Activated naive CD4-positive, alpha-beta T cell treated with anti-CD3 and anti-CD28 coated beads, Interleukin-2, amount 50 U/mL, for 24 hours (primary cell): ENCODE measurements around the gene PAX5.

Experiments used
- H3K27ac Mint-ChIP-seq: one replicate; pipeline ENCODE4 v1.8.0; 2021; ENCODE audit warnings: mild to moderate bottlenecking, mixed read lengths
- H3K27me3 Mint-ChIP-seq: one replicate; pipeline ENCODE4 v1.8.0; 2021; ENCODE audit warnings: mixed read lengths
- H3K36me3 Mint-ChIP-seq: one replicate; pipeline ENCODE4 v1.8.0; 2021; ENCODE audit warnings: mixed read lengths
- H3K4me1 Mint-ChIP-seq: one replicate; pipeline ENCODE4 v1.8.0; 2021; ENCODE audit warnings: mixed read lengths
- H3K4me3 Mint-ChIP-seq: one replicate; pipeline ENCODE4 v1.8.0; 2021; ENCODE audit warnings: mild to moderate bottlenecking, mixed read lengths
- H3K9me3 Mint-ChIP-seq: one replicate; pipeline ENCODE4 v1.8.0; 2021; ENCODE audit warnings: mixed read lengths

Gene PAX5

DNA sequence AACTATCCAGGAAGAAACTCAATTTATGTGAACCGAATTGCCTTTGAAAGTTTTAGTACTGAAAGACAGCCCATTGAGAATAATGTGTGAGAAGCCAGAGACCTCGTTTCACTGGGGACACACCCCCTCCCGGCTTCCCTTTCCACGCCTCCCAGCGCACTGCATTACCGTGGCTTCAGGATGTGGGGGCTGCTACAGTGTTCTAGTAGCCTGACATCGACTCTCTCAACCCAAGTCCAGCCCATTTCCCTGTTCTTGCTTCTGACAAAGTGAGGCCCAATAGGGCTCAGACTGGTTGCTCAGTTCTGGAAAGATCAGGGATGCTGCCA is 3.5 kb downstream of the PAX5 start:
- H3K4me3 Mint-ChIP-seq: peak overlapping the region; percentile 55
- no peak overlapping the region for H3K27ac Mint-ChIP-seq
- H3K27me3 Mint-ChIP-seq: peaks cover 55% of the 10 kb centered on the region
- no peaks in the 10 kb centered on the region for H3K36me3 Mint-ChIP-seq
- H3K4me1 Mint-ChIP-seq: peaks cover 53% of the 10 kb centered on the region
- H3K9me3 Mint-ChIP-seq: no peaks in the 10 kb centered on the region

DNA sequence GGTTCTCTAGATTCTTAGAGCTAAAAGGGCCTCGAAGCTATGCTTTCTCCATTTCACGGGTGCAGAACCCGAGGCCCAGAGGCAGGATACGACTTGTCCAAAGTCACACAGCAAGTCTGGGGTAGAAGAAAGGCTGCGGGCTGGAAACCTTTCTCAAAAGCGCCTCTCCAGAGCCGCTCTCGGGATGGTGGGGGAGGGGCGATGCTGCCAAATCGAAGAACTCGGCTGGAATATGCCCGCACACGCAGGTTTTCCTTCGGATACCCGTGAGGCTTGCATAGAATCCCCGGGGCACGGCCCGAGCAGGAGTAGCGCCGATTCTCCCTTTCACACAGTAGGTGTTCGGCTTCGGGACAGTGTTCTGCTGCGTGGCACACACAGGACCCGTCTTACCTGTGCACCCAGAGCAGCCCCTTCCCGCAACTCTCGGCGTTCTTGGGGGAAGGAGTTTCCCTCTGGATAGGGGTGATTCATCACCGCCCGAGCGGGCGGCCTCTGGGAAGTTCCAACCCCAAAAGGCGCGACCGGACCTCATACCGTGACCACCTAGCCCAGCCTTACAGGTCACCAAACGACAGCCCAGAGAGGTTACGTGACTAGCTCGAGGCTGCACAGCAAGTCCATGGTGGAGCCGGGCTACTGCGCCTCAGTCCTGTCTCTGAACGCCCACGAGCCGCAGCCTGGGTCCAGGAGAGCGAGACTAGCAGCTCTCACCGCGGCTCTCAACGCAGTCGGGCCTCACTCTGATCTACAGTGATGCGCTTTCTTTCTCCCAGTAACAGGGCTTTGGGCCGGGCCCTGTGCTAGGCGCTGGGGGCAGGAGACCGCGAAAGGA is 4.1 kb downstream of the PAX5 start:
- peaks cover 55% of the 10 kb centered on the region for H3K27me3 Mint-ChIP-seq
- no peak overlapping the region for H3K27ac Mint-ChIP-seq
- peak overlapping the region; percentile 55 for H3K4me3 Mint-ChIP-seq
- H3K36me3 Mint-ChIP-seq: no peaks in the 10 kb centered on the region
- peaks cover 52% of the 10 kb centered on the region for H3K4me1 Mint-ChIP-seq
- no peaks in the 10 kb centered on the region for H3K9me3 Mint-ChIP-seq

DNA sequence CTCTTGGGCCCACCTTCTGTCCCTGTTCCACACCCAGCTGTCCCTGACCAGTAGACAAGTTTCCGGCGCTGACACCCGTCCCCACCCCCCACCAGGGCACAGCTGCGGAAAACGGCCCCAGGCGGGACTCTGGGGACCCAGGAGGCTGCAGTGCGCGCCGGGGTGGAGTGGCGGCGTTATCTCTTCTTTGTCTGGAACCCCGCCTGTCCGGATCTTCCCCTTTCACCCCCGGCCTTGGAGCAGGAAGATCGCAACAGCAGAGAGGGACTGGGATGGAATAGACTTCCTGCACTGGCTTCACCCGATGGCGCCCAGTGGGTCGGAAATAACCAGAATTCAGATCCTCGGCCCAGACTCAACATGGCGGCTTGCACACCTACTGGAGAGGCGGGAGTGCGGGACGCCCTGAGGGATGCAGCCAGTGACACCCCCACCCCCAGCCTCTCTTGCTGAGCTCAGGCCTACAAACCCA is 4.7 kb downstream of the PAX5 start:
- H3K4me1 Mint-ChIP-seq: peaks cover 51% of the 10 kb centered on the region

DNA sequence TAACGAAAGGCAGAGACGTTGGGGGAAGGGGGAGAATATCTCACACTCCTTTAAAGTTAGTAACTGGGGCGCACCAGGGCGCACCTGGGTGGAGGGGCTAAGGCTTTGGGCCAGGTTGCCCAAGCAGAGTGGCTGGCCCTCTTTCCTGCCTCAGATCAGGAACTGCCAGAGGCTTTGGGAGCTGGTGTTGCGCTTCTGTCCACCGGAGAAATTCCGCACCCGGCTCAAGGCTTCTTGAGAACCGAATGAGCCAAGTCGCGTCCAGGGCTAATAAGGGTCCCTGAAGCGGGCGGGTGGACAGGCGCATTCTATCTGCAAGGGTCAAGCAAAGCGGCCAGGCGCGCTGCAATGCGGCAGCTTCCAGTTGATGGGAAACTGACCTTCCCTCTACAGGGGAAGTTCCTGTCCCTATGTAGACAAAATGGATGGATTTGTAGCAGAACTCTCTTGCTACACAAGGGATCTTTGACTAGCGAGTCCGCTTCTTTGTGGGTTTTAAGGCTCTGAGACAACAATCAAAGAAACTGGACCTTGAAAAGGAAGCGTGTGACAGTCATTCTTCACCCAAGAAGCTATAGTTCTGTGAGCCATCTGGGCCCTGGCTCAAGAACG is 5.5 kb downstream of the PAX5 start:
- Mint-ChIP-seq H3K27ac (no peak overlapping the region), H3K4me3 (no peak overlapping the region)

More for the DNA sequence above, 4.7 kb downstream of the PAX5 start:
- no peak overlapping the region for H3K4me3 Mint-ChIP-seq
- no peak overlapping the region for H3K27ac Mint-ChIP-seq
- H3K36me3 Mint-ChIP-seq: no peaks in the 10 kb centered on the region
- peaks cover 56% of the 10 kb centered on the region for H3K27me3 Mint-ChIP-seq
- H3K9me3 Mint-ChIP-seq: no peaks in the 10 kb centered on the region

DNA sequence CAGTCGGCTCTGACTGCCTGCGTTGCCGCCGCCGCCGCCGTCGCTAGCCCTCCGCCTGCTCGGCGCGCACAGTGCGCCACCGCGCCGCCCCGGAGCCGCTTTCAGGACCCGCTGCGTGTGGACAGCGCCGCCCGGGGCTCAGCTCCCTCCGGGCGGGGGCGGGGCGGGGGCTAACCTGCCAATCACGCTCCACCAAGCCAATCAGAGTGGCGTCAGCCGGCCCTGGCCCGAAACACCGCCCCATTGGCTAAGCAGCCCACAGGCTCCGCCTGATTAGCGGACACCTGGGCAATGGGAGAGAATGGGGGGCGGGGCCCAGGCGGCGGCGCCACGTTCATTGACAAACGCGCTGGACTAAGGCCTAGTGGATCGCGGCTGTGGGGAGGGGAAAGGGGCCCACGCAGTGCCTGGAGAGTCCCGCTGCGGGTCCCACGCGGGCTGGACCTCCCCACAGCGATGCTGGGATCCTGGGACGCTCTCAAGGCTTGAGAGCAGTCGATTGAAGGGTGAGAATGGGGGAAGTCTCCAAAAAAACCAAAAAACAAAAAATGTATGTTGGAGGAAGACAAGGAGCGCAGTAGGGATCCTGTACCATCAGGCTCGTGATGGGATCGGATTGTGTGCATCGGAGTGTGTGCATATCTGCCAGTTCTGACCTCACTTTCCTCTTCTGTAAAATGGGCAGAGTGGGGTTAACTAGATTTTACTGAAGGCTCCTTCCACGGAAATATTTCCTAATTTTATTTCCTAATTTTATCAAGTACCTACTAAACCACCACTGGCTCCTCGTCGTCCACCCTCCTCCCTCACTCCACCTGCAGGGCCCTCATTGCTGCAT is 6.3 kb downstream of the PAX5 start:
- Mint-ChIP-seq H3K27me3 (peaks cover 61% of the 10 kb centered on the region), H3K4me1 (peaks cover 44% of the 10 kb centered on the region), H3K36me3 (peaks cover 2% of the 10 kb centered on the region)

More for the DNA sequence above, 5.5 kb downstream of the PAX5 start:
- Mint-ChIP-seq H3K9me3 (no peaks in the 10 kb centered on the region), H3K4me1 (peaks cover 47% of the 10 kb centered on the region), H3K36me3 (no peaks in the 10 kb centered on the region), H3K27me3 (peaks cover 59% of the 10 kb centered on the region)

DNA sequence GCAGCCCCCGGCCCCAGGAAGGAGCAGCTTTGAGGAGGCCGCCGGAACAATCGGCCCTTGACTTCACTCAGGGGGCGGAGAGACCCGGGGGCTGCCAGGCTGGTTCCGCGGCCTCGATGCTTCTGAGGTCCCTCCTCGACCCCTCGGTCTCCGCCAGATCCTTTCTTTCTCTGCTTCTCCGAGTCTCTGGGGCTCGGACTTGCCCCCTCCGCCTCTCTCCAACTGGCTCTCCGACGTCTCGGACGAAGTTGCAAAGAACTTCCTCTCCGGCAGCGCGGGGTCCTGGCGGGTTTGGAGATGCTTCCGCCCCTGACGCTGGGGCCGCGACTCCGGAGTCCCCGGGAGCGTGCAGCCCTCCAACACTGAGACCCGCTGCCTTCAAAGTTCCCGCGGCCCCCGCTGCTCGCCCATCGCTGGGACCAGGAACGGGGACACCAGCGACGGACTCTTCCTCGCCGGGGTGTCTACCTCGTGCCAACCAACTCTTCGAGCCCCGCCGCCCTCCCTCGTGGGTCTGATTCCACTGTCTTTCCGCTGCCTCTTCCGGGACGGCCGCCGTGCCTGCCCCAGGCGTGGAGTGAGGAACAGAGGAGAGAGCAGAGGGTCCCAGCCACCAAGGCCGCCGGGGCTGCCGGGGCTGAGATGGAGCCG is 7.0 kb downstream of the PAX5 start:
- Mint-ChIP-seq H3K9me3 (no peaks in the 10 kb centered on the region), H3K36me3 (peaks cover 3% of the 10 kb centered on the region), H3K27me3 (peaks cover 62% of the 10 kb centered on the region), H3K4me3 (peak overlapping the region; percentile 67), H3K4me1 (peaks cover 44% of the 10 kb centered on the region), H3K27ac (no peak overlapping the region)

More for the DNA sequence above, 6.3 kb downstream of the PAX5 start:
- no peak overlapping the region for H3K27ac Mint-ChIP-seq
- no peaks in the 10 kb centered on the region for H3K9me3 Mint-ChIP-seq
- H3K4me3 Mint-ChIP-seq: peak overlapping the region; percentile 70

DNA sequence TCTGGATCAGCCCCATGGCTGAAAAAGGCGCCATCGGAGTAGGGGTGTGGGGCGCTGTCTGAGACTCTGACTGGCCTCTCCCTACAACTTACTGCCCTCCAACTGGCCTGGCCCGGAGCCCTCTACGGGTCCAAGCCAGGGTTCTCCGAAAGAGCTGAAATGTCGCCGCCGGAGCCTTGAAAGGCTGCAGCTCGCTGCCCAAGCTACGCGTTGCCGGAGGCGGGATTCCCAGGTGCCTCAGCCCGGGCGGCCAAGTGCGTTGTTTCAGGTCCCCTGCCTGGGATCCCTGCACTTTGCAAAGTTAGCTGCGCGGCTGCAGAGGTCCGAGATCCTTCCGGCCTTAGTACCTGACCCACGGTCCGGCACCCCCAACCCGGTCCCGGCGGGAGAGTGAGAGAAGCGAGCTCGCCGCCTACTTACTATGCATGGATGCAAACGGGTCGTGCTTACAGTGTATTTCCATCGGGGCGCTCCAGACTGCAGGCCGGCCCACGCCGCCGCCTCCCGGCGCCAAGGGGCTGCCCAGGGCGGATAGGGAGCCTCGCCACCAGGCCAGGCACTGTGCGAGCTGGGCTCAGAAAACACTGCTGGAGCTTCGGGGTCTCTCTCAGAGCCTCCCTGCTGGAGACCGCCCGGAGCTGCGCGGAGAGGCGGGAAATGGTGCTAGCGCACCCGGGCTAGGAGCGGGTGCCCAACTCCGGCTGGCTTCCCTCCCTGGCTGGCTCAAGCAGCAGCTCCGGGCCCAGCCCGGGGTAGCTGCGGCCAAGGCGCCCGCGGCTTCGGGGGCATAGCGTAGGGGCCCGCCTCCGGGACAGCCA is 7.7 kb downstream of the PAX5 start:
- peak overlapping the region; percentile 85 for H3K4me3 Mint-ChIP-seq
- peaks cover 44% of the 10 kb centered on the region for H3K4me1 Mint-ChIP-seq
- H3K27ac Mint-ChIP-seq: no peak overlapping the region
- H3K36me3 Mint-ChIP-seq: peaks cover 3% of the 10 kb centered on the region
- H3K9me3 Mint-ChIP-seq: no peaks in the 10 kb centered on the region
- H3K27me3 Mint-ChIP-seq: peaks cover 61% of the 10 kb centered on the region

DNA sequence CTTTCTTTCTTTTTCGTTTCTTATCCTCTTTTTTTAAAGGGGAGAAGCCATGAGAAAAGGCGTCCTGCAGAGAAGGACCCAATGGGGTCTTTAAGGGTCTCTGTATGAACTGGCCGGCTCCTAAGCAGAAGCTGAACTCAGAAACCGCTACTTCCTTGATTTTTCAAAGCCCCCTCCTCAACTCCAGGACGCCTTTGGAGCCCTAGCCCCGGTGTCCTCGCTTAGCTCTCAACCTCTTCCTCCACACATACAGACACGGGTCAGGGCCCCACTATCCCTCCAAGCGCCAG is 8.3 kb downstream of the PAX5 start:
- Mint-ChIP-seq H3K27me3 (peaks cover 59% of the 10 kb centered on the region), H3K9me3 (no peaks in the 10 kb centered on the region), H3K4me1 (peaks cover 44% of the 10 kb centered on the region), H3K36me3 (peaks cover 3% of the 10 kb centered on the region), H3K27ac (no peak overlapping the region), H3K4me3 (peak overlapping the region; percentile 85)

DNA sequence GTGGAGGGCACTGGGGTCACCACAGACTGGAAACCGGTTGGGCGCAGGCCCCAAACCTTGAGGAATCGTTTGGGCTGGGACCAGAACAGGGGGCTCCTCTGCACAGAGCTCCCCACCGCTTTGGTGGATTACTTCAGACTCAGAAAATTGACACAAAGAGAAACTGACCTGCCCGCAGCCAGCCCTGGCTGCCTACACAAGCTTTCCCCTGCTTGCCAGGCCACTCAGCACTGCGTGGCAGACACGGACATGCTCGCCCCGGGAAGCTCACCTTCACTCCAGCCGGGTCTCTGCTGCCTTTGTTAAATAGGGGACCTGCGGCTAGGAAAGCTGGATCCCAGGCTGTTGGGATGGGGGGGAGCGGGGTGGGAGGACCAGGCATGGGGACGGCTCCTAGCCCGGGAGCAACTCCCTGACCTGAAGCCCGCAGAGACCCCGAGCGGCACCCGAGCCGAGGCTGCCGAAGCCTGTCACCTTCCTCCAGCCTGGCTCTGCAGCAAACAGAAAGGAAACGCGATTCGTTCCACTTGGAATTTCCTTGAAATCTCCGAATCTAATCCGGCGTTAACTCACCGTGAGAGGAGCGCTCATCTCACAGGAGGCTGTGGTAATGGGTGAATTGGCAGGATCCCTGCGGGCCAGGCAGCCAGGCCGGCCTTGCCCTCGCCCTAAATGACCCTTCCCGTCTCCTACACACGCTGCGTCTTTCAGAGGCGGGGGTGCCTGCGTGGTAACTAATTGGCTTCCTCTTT is 8.8 kb downstream of the PAX5 start:
- peaks cover 39% of the 10 kb centered on the region for H3K4me1 Mint-ChIP-seq
- H3K9me3 Mint-ChIP-seq: no peaks in the 10 kb centered on the region
- H3K27ac Mint-ChIP-seq: no peak overlapping the region
- peaks cover 3% of the 10 kb centered on the region for H3K36me3 Mint-ChIP-seq
- peaks cover 54% of the 10 kb centered on the region for H3K27me3 Mint-ChIP-seq
- H3K4me3 Mint-ChIP-seq: peak overlapping the region; percentile 85

DNA sequence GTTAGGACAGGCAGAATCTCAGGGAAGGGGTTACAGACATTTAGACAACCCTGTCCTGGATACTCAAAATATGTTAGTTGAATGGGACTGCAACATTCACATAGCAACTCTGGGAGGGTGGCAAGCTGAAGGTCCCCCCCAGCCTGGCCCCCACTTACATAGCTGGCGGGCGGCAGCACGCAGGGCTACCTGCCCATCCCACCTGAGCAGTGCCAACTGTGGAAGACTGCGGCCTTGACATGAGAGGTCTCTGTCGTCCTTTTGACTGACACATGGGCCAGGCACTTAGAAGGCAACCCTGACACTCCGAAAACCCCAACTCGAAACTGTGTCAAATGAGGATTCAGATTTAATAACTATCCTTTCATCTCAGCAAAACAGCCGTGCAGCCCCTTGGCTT is 16.5 kb downstream of the PAX5 start:
- H3K27me3 Mint-ChIP-seq: peaks cover 35% of the 10 kb centered on the region
- H3K4me1 Mint-ChIP-seq: no peaks in the 10 kb centered on the region
- H3K4me3 Mint-ChIP-seq: no peak overlapping the region
- H3K27ac Mint-ChIP-seq: no peak overlapping the region
- no peaks in the 10 kb centered on the region for H3K36me3 Mint-ChIP-seq
- no peaks in the 10 kb centered on the region for H3K9me3 Mint-ChIP-seq

DNA sequence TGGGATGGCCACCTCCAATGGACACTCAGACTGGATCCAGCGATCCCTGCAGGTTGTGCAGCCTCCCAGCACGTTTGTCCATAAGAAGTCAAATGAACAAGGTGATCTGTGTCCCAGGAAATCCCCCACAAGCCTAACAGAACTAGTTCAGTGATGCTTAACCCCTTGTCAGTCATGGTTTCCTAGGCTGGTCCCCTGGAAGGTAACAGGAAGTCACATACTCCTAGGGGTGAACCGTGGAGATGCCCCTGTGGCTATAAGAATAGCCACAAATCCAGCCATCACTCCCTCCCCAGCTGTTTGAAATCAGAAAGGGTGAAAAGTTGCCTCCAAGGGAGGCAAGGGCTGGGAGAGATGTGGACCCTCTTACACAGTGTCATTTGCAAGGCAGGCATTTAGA is 22.5 kb downstream of the PAX5 start:
- Mint-ChIP-seq H3K9me3 (no peaks in the 10 kb centered on the region), H3K27me3 (peaks cover 22% of the 10 kb centered on the region), H3K4me3 (no peak overlapping the region), H3K4me1 (no peaks in the 10 kb centered on the region), H3K27ac (no peak overlapping the region), H3K36me3 (no peaks in the 10 kb centered on the region)

DNA sequence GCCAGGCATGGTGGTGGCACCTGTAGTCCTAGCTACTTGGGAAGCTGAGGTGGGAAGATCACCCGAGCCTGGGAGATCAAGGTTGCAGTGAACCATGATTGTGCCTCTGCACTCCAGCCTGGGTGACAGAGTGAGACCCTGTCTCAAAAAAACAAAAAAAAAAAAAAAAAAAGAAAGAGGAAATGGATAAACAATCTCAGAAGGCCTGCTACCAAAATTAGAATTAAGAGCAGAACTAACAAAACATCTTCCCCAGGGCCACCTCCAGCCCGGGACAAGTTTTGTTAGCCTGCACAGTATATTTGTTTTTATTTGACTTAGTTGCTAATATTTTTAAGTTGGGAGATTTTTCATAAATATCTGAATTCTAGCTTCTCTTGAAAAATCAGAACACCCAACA is 23.1 kb downstream of the PAX5 start:
- Mint-ChIP-seq H3K4me3 (no peak overlapping the region), H3K36me3 (no peaks in the 10 kb centered on the region), H3K4me1 (no peaks in the 10 kb centered on the region), H3K27me3 (peaks cover 19% of the 10 kb centered on the region), H3K9me3 (no peaks in the 10 kb centered on the region), H3K27ac (no peak overlapping the region)

DNA sequence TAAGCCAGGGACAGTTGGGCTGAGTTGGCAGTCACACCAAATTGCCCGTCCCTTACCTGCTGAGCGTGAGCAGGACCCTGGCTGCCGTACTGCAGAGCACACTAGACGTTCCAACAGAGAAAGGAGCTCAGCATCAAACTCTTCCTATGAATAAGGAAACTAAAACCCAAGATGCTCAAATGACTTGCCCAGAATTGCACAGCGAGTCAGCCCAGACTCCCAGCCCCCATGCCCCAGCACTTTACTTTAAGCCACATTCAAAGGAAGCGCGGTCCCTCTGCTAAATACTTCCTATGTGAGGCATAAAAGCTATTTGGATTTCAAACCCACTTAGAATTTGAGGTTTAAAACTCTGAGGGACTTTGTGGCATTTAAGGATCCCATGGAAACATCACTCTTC is 23.9 kb downstream of the PAX5 start:
- peaks cover 23% of the 10 kb centered on the region for H3K27me3 Mint-ChIP-seq

DNA sequence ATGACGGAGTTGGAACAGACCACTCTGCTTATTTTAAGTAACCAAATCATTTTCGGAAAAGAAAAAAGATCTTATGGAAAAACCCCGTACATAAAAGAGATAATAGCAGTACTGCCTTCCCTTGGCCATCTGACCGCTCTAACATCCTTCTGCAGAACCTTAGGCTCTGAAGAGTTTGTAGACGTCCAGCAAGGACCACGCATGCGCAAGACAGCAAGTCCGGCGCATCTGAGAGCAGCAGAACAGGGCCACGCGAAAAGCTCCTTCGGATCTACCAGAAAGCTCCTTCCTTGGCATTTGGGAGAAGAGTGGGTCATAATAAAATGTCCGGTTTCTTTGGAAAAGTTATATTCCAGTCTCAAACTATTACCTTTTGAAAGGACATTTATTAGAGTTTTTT is 26.8 kb downstream of the PAX5 start:
- peaks cover 4% of the 10 kb centered on the region for H3K4me1 Mint-ChIP-seq
- no peak overlapping the region for H3K27ac Mint-ChIP-seq
- no peak overlapping the region for H3K4me3 Mint-ChIP-seq
- H3K9me3 Mint-ChIP-seq: no peaks in the 10 kb centered on the region
- H3K36me3 Mint-ChIP-seq: no peaks in the 10 kb centered on the region
- H3K27me3 Mint-ChIP-seq: peaks cover 30% of the 10 kb centered on the region

More for the DNA sequence above, 23.9 kb downstream of the PAX5 start:
- Mint-ChIP-seq H3K4me3 (no peak overlapping the region), H3K9me3 (no peaks in the 10 kb centered on the region), H3K4me1 (no peaks in the 10 kb centered on the region), H3K27ac (no peak overlapping the region), H3K36me3 (no peaks in the 10 kb centered on the region)
